Astrocyte (in vitro differentiated cells and primary cell): ENCODE measurements around the gene RFX7. TPM values are rescaled to one million over a fixed set of nuclear protein-coding genes. Genes with fewer than 3 reads are reported as not detected.

Experiments used
- DNase-seq: peaks from one replicate; pipeline ENCODE4 v3.0.0-alpha.2; 2010; ENCODE audit warnings: low read depth
- FAIRE-seq: peaks from 2 replicates; lab custom pipeline; 2011; peaks lifted over from hg19 to GRCh38; lab: Jason Lieb, UNC
- H2AFZ ChIP-seq: 2 replicates; pipeline ENCODE4 v1.6.0; 2012; ENCODE audit warnings: low read depth, low read length, inconsistent platforms
- H3K27ac ChIP-seq: 2 replicates; pipeline ENCODE4 v1.5.1; 2011; ENCODE audit warnings: low read depth, low read length, inconsistent platforms
- H3K27me3 ChIP-seq: 2 replicates; pipeline ENCODE4 v1.6.0; 2011; ENCODE audit warnings: low read length, inconsistent platforms; ENCODE audit not compliant: insufficient read depth
- H3K36me3 ChIP-seq: 2 replicates; pipeline ENCODE4 v1.5.1; 2011; ENCODE audit warnings: low read length, inconsistent platforms; ENCODE audit not compliant: insufficient read depth
- H3K4me1 ChIP-seq: 2 replicates; pipeline ENCODE4 v1.5.1; 2011; ENCODE audit warnings: low read length, inconsistent platforms; ENCODE audit not compliant: insufficient read depth
- H3K4me2 ChIP-seq: 2 replicates; pipeline ENCODE4 v1.6.0; 2012; ENCODE audit warnings: low read length, inconsistent platforms
- H3K4me3 ChIP-seq: 2 replicates; pipeline ENCODE4 v1.5.1; 2011; ENCODE audit warnings: low read depth, mild to moderate bottlenecking, low read length, inconsistent platforms; ENCODE audit not compliant: insufficient read depth
- H3K79me2 ChIP-seq: 2 replicates; pipeline ENCODE4 v1.6.0; 2012; ENCODE audit warnings: mild to moderate bottlenecking, low read length, inconsistent platforms; ENCODE audit not compliant: insufficient read depth
- H3K9ac ChIP-seq: 2 replicates; pipeline ENCODE4 v1.6.0; 2012; ENCODE audit warnings: mild to moderate bottlenecking, low read length, inconsistent platforms
- H3K9me3 ChIP-seq: 2 replicates; pipeline ENCODE4 v1.5.1; 2012; ENCODE audit warnings: low read depth, mild to moderate bottlenecking, low read length, inconsistent platforms; ENCODE audit not compliant: insufficient read depth
- H4K20me1 ChIP-seq: 2 replicates; pipeline ENCODE4 v1.6.0; 2012; ENCODE audit warnings: low read length, inconsistent platforms; ENCODE audit not compliant: insufficient read depth
- H3K27ac Mint-ChIP-seq: one replicate; pipeline ENCODE4 v1.8.0; 2021; ENCODE audit warnings: mild to moderate bottlenecking, mixed read lengths; ENCODE audit not compliant: unreplicated experiment
- H3K27me3 Mint-ChIP-seq: one replicate; pipeline ENCODE4 v1.8.0; 2021; ENCODE audit warnings: low read depth, mixed read lengths; ENCODE audit not compliant: unreplicated experiment
- H3K36me3 Mint-ChIP-seq: one replicate; pipeline ENCODE4 v1.8.0; 2021; ENCODE audit warnings: low read depth, mixed read lengths; ENCODE audit not compliant: unreplicated experiment
- H3K4me1 Mint-ChIP-seq: one replicate; pipeline ENCODE4 v1.8.0; 2021; ENCODE audit warnings: low read depth, mixed read lengths; ENCODE audit not compliant: unreplicated experiment
- H3K4me3 Mint-ChIP-seq: one replicate; pipeline ENCODE4 v1.8.0; 2021; ENCODE audit warnings: mild to moderate bottlenecking, moderate library complexity, mixed read lengths; ENCODE audit not compliant: unreplicated experiment
- H3K9me3 Mint-ChIP-seq: one replicate; pipeline ENCODE4 v1.8.0; 2021; ENCODE audit warnings: mild to moderate bottlenecking, mixed read lengths; ENCODE audit not compliant: unreplicated experiment
- EZH2 ChIP-seq: IDR thresholded peaks from 2 replicates; pipeline ENCODE4 v1.6.1; 2012; ENCODE audit warnings: mild to moderate bottlenecking, low read length, inconsistent platforms; ENCODE audit not compliant: insufficient read depth
- total RNA-seq: library from RNA; stranded (reverse); gene quantifications from 2 replicates; pipeline ENCODE4 v1.2.1, GENCODE V29; 2021
- TF ChIP-seq, protein P1 (sequence below): IDR thresholded peaks from 2 replicates; pipeline ENCODE4 v1.5.1; 2011; ENCODE audit warnings: low read depth, mild to moderate bottlenecking, inconsistent platforms, low read length, moderate library complexity; ENCODE audit not compliant: insufficient read depth

RFX7 gene
- total RNA-seq, 1 donor from 2014 or later: 46.3 TPM

DNA sequence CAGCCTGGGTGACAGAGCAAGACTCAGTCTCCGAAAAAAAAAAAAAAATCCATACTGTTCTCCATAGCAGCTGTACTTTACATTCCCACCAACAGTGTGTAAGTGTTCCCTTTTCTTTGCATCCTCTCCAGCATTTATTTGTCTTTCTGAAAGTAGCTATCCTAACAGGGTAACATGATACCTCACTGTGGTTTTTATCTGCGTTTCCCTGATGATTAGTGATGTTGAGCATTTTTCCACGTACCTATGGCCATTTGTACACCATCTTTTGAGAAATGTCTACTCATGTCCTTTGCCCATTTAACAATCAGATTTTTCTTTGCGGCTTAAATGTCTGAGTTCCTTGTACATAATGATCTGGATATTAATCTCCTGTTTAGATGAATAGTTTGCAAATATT lies 119.3 kb downstream of the RFX7 start:
- H3K4me2 ChIP-seq: no peak overlapping the region
- Mint-ChIP-seq H3K36me3 (peaks cover 64% of the 10 kb centered on the region), H3K27me3 (no peaks in the 10 kb centered on the region), H3K4me1 (peaks cover 3% of the 10 kb centered on the region), H3K9me3 (peaks cover 26% of the 10 kb centered on the region), H3K27ac (no peak overlapping the region), H3K4me3 (no peak overlapping the region)
- H2AFZ ChIP-seq: no peak overlapping the region
- peak; percentile 18 for DNase-seq
- H3K27ac ChIP-seq: no peak overlapping the region
- H3K9me3 ChIP-seq: peaks cover 4% of the 10 kb centered on the region
- H3K36me3 ChIP-seq: peaks cover 6% of the 10 kb centered on the region
- H3K9ac ChIP-seq: no peak overlapping the region
- no peak for FAIRE-seq
- H3K79me2 ChIP-seq: no peaks in the 10 kb centered on the region
- no peaks in the 10 kb centered on the region for H3K4me1 ChIP-seq
- H3K27me3 ChIP-seq: no peaks in the 10 kb centered on the region
- no peak for TF ChIP-seq EZH2
- TF ChIP-seq, protein P1, sequence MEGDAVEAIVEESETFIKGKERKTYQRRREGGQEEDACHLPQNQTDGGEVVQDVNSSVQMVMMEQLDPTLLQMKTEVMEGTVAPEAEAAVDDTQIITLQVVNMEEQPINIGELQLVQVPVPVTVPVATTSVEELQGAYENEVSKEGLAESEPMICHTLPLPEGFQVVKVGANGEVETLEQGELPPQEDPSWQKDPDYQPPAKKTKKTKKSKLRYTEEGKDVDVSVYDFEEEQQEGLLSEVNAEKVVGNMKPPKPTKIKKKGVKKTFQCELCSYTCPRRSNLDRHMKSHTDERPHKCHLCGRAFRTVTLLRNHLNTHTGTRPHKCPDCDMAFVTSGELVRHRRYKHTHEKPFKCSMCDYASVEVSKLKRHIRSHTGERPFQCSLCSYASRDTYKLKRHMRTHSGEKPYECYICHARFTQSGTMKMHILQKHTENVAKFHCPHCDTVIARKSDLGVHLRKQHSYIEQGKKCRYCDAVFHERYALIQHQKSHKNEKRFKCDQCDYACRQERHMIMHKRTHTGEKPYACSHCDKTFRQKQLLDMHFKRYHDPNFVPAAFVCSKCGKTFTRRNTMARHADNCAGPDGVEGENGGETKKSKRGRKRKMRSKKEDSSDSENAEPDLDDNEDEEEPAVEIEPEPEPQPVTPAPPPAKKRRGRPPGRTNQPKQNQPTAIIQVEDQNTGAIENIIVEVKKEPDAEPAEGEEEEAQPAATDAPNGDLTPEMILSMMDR: no peak
- H4K20me1 ChIP-seq: no peaks in the 10 kb centered on the region
- H3K4me3 ChIP-seq: no peak overlapping the region

DNA sequence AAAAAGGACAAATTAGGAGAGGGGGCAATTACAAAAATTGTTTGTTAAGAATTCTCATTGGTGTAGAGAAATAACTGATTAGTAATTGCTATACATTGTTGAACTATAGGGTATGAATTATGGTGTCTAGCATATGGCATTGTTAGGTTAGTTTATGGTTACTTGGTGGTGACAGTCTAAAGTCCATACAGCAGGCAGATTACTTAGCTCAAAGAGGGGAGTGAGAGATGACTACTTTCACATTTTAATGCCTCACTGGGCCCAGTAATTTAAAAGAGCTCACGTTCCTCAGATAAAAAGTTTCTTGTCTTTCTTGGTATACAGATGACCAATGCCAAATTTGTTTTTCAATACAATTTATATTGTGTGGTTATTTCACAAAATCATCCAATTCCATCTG lies 137.8 kb downstream of the RFX7 start:
- H2AFZ ChIP-seq: no peak overlapping the region

DNA sequence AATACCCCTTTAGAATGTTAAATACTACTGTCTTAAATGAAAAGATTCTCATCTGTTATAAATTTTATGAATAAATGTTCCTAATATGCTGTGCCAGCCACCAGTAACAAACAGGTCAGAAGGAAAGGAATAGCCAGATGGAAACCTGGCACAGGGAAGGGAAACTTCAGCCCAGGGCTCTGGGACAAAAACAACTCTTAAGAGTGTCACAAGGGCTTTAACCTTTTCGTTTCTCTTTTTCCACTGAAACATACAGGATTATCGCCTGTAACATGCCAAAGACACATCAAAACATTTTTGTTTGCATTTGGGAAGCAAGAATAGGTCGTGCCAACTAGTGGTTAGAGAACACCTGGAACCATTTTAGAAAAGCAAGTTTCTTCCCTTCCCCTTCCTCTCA lies 141.2 kb downstream of the RFX7 start:
- H3K4me1 Mint-ChIP-seq: peaks cover 4% of the 10 kb centered on the region
- H3K27me3 ChIP-seq: no peaks in the 10 kb centered on the region

More for the DNA sequence above, 137.8 kb downstream of the RFX7 start:
- Histone ChIP-seq H3K4me1 (no peaks in the 10 kb centered on the region), H3K36me3 (peaks cover 6% of the 10 kb centered on the region), H3K27me3 (no peaks in the 10 kb centered on the region), H3K79me2 (peaks cover 6% of the 10 kb centered on the region), H3K27ac (no peak overlapping the region), H3K9ac (no peak overlapping the region), H3K4me2 (no peak overlapping the region), H3K9me3 (no peaks in the 10 kb centered on the region), H4K20me1 (peaks cover 14% of the 10 kb centered on the region), H3K4me3 (no peak overlapping the region)
- H3K27me3 Mint-ChIP-seq: no peaks in the 10 kb centered on the region
- FAIRE-seq (no peak), DNase-seq (no peak)
- H3K9me3 Mint-ChIP-seq: peaks cover 7% of the 10 kb centered on the region
- H3K4me1 Mint-ChIP-seq: peaks cover 6% of the 10 kb centered on the region
- no peak overlapping the region for H3K27ac Mint-ChIP-seq
- H3K36me3 Mint-ChIP-seq: peaks cover 13% of the 10 kb centered on the region
- no peak for TF ChIP-seq EZH2
- TF ChIP-seq, protein P1: no peak
- no peak overlapping the region for H3K4me3 Mint-ChIP-seq

More for the DNA sequence above, 141.2 kb downstream of the RFX7 start:
- peaks cover 6% of the 10 kb centered on the region for H3K79me2 ChIP-seq
- no peak for FAIRE-seq
- H3K27me3 Mint-ChIP-seq: no peaks in the 10 kb centered on the region
- no peaks in the 10 kb centered on the region for H3K9me3 ChIP-seq
- no peak overlapping the region for H3K4me2 ChIP-seq
- DNase-seq: no peak
- H3K27ac ChIP-seq: no peak overlapping the region
- peaks cover 14% of the 10 kb centered on the region for H4K20me1 ChIP-seq
- peaks cover 5% of the 10 kb centered on the region for H3K36me3 Mint-ChIP-seq
- H3K4me1 ChIP-seq: no peaks in the 10 kb centered on the region
- H3K9me3 Mint-ChIP-seq: no peaks in the 10 kb centered on the region
- TF ChIP-seq, protein P1: no peak
- no peak for TF ChIP-seq EZH2
- H3K4me3 Mint-ChIP-seq: no peak overlapping the region
- no peak overlapping the region for H3K27ac Mint-ChIP-seq
- H3K4me3 ChIP-seq: no peak overlapping the region
- no peak overlapping the region for H3K9ac ChIP-seq
- H3K36me3 ChIP-seq: peaks cover 6% of the 10 kb centered on the region
- no peak overlapping the region for H2AFZ ChIP-seq
